Measurements from ENCODE around the gene ZMYND8.

DNA sequence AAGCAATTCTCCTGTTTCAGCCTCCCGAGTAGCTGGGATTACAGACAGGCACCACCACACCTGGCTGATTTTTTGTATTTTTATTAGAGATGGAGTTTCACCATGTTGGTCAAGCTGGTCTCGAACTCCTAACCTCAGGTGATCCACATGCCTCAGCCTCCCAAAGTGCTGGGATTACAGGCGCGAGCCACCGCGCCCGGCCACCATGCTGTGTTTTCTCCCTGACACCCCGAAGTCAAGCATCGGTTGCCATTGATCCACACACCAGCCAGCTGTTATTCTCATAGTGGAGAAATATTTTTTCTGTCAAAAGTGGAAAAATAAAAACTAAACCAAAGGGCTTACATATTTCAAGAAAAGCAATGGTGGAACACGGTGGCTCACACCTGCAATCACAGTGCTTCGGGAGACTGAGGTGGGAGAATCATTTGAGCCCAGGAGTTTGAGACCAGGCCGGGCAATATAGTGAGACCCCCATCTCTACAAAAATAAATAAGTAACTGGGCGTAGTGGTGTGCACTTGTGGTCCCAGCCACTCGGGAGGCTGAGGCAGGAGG lies 157.4 kb downstream of the ZMYND8 start:
- no peak for TF ChIP-seq RFX5 (IDR thresholded peaks at IDR 0.05; ENCODE audit: low read depth, low read length)
- TF ChIP-seq, protein P1, sequence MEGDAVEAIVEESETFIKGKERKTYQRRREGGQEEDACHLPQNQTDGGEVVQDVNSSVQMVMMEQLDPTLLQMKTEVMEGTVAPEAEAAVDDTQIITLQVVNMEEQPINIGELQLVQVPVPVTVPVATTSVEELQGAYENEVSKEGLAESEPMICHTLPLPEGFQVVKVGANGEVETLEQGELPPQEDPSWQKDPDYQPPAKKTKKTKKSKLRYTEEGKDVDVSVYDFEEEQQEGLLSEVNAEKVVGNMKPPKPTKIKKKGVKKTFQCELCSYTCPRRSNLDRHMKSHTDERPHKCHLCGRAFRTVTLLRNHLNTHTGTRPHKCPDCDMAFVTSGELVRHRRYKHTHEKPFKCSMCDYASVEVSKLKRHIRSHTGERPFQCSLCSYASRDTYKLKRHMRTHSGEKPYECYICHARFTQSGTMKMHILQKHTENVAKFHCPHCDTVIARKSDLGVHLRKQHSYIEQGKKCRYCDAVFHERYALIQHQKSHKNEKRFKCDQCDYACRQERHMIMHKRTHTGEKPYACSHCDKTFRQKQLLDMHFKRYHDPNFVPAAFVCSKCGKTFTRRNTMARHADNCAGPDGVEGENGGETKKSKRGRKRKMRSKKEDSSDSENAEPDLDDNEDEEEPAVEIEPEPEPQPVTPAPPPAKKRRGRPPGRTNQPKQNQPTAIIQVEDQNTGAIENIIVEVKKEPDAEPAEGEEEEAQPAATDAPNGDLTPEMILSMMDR (IDR thresholded peaks at IDR 0.05 in 2 of 3, conservative IDR thresholded peaks at IDR 0.05 in 1 of 3; ENCODE audit: control insufficient read depth in 2 of 3, extremely low read depth in 1 of 3, insufficient read depth in 1 of 3, low read depth in 3 of 3, low read length in 3 of 3), result no peak
- TF ChIP-seq RAD21 (IDR thresholded peaks at IDR 0.05; ENCODE audit: insufficient read depth, low read depth, low read length), result no peak
- no peak for TF ChIP-seq POLR2AphosphoS5 (IDR thresholded peaks at IDR 0.05; ENCODE audit: low read length)

All from GM12878 (cell line).